ENCODE data around the gene LRRC26. TPM values are rescaled to one million over a fixed set of nuclear protein-coding genes. Genes with fewer than 3 reads are reported as not detected.

LRRC26 gene
- total RNA-seq, 1 experiment from 2014 or later, result 0.40 TPM

- no TSS peak for BruUV-seq (replicated peaks)
- POLR2A ChIA-PET (ENCODE audit: unreplicated experiment), result no interaction called here
- Histone ChIP-seq H3K9me3 (ENCODE audit: low read length) (no peaks in the 10 kb centered on the region), H3K4me3 (ENCODE audit: low read length) (no peak overlapping the region), H4K20me1 (ENCODE audit: low read length) (no peaks in the 10 kb centered on the region), H2AFZ (ENCODE audit: low read length) (no peak overlapping the region), H3K9me2 (replicated peaks; ENCODE audit: low read length) (no peaks in the 10 kb centered on the region), H3K9ac (ENCODE audit: low read length) (no peak overlapping the region), H3K4me1 (ENCODE audit: insufficient read depth, low read length) (no peaks in the 10 kb centered on the region; the same call in 1 of the 2 replicates), H3K36me3 (ENCODE audit: low read depth, low read length) (no peaks in the 10 kb centered on the region), H3F3A (ENCODE audit: low read length, unreplicated experiment) (no peaks in the 10 kb centered on the region), H3K79me2 (ENCODE audit: low read length) (no peaks in the 10 kb centered on the region), H3K27me3 (ENCODE audit: low read length) (peaks cover 17% of the 10 kb centered on the region), H3K27ac (ENCODE audit: low read length) (no peak overlapping the region), H3K4me2 (ENCODE audit: low read length) (no peak overlapping the region)
- no peak for TF ChIP-seq EZH2 (IDR thresholded peaks at IDR 0.05; ENCODE audit: low read length, unreplicated experiment)
- TF ChIP-seq EZH2phosphoT487 (IDR thresholded peaks at IDR 0.05; ENCODE audit: borderline replicate concordance, low read length), result no peak
- TF ChIP-seq CTCF (conservative IDR thresholded peaks at IDR 0.05; ENCODE audit: low read depth, low read length), result no peak
- DNase-seq, result no peak
- CTCF ChIA-PET, result no interaction called here
- ATAC-seq, result no peak
- intact Hi-C loops (cut with micrococcal nuclease), result no loop called here
These were observed 11.2 kb downstream of the LRRC26 start for GRCh38 chr9:137158625-137159024.

GRCh38 chr9:137157618-137158415 is 12.0 kb downstream of the LRRC26 start:
- ATAC-seq (no peak), DNase-seq (no peak)
- Histone ChIP-seq H2AFZ (ENCODE audit: low read length) (no peak overlapping the region), H3K9me3 (ENCODE audit: low read length) (no peaks in the 10 kb centered on the region), H3K79me2 (ENCODE audit: low read length) (no peaks in the 10 kb centered on the region), H3K27me3 (ENCODE audit: low read length) (peaks cover 17% of the 10 kb centered on the region), H3K9me2 (replicated peaks; ENCODE audit: low read length) (no peaks in the 10 kb centered on the region), H3K4me1 (ENCODE audit: insufficient read depth, low read length) (no peaks in the 10 kb centered on the region; the same call in 1 of the 2 replicates), H4K20me1 (ENCODE audit: low read length) (no peaks in the 10 kb centered on the region), H3K36me3 (ENCODE audit: low read depth, low read length) (no peaks in the 10 kb centered on the region), H3F3A (ENCODE audit: low read length, unreplicated experiment) (no peaks in the 10 kb centered on the region), H3K27ac (ENCODE audit: low read length) (no peak overlapping the region), H3K4me3 (ENCODE audit: low read length) (no peak overlapping the region), H3K9ac (ENCODE audit: low read length) (no peak overlapping the region), H3K4me2 (ENCODE audit: low read length) (no peak overlapping the region)
- POLR2A ChIA-PET (ENCODE audit: unreplicated experiment), result no interaction called here
- TF ChIP-seq EZH2phosphoT487 (IDR thresholded peaks at IDR 0.05; ENCODE audit: borderline replicate concordance, low read length) (no peak), CTCF (conservative IDR thresholded peaks at IDR 0.05; ENCODE audit: low read depth, low read length) (no peak), EZH2 (IDR thresholded peaks at IDR 0.05; ENCODE audit: low read length, unreplicated experiment) (no peak)
- BruUV-seq (replicated peaks), result no TSS peak
- CTCF ChIA-PET, result no interaction called here
- intact Hi-C loops (cut with micrococcal nuclease), result no loop called here

Data from PC-3 (cell line).